GM18505 (cell line): ENCODE results near the gene CASQ1.
A peak's percentile ranks its signal among the peaks of the same experiment; 100 is the strongest.

ENCODE experiments used
- ATAC-seq: cut with Tn5 transposase; IDR thresholded peaks from one replicate; pipeline ENCODE4 v1.9.1; 2021; ENCODE audit not compliant: unreplicated experiment
- POLR2A ChIP-seq: IDR thresholded peaks from 4 replicates; pipeline ENCODE4 v1.6.1; 2011; ENCODE audit warnings: borderline replicate concordance; ENCODE audit not compliant: insufficient read depth, insufficient read length; ENCODE audit errors: extremely low read depth

Gene CASQ1

GRCh38 chr1:160177667-160178066 is 12.7 kb upstream of the CASQ1 start:
- no peak for TF ChIP-seq POLR2A
- no peak for ATAC-seq

GRCh38 chr1:160178731-160179130 is 11.6 kb upstream of the CASQ1 start:
- ATAC-seq = no peak
- no peak for TF ChIP-seq POLR2A

GRCh38 chr1:160179336-160179735 is 11.0 kb upstream of the CASQ1 start:
- ATAC-seq = no peak
- no peak for TF ChIP-seq POLR2A

- ATAC-seq = no peak
- TF ChIP-seq POLR2A = no peak
Observed at GRCh38 chr1:160186246-160186645, 4.1 kb upstream of the CASQ1 start.

GRCh38 chr1:160186729-160187128 is 3.6 kb upstream of the CASQ1 start:
- no peak for TF ChIP-seq POLR2A
- ATAC-seq = no peak

- TF ChIP-seq POLR2A = no peak
- ATAC-seq = no peak
Observed at GRCh38 chr1:160187407-160187806, 3.0 kb upstream of the CASQ1 start.

GRCh38 chr1:160188341-160188740 is 2.0 kb upstream of the CASQ1 start:
- TF ChIP-seq POLR2A = no peak
- ATAC-seq = no peak

- ATAC-seq = no peak
- TF ChIP-seq POLR2A = no peak
Observed at GRCh38 chr1:160191756-160192155, 1.4 kb downstream of the CASQ1 start.

- no peak for ATAC-seq
- no peak for TF ChIP-seq POLR2A
Observed at GRCh38 chr1:160192234-160192633, 1.9 kb downstream of the CASQ1 start.

GRCh38 chr1:160193091-160193819 is 2.9 kb downstream of the CASQ1 start:
- TF ChIP-seq POLR2A = no peak
- ATAC-seq = peak; percentile 63

GRCh38 chr1:160193832-160194736 is 3.7 kb downstream of the CASQ1 start:
- ATAC-seq = no peak
- no peak for TF ChIP-seq POLR2A

- no peak for ATAC-seq
- no peak for TF ChIP-seq POLR2A
Observed at GRCh38 chr1:160194737-160195059, 4.3 kb downstream of the CASQ1 start.

- no peak for TF ChIP-seq POLR2A
- ATAC-seq = no peak
Observed at GRCh38 chr1:160196143-160196542, 5.8 kb downstream of the CASQ1 start.

- ATAC-seq = no peak
Observed at GRCh38 chr1:160197231-160197630, 6.9 kb downstream of the CASQ1 start.

More at GRCh38 chr1:160197231-160197630, 6.9 kb downstream of the CASQ1 start:
- TF ChIP-seq POLR2A = no peak
